H1 (cell line): Measurements from ENCODE around the gene PPP4R1. TPM values are rescaled to one million over a fixed set of nuclear protein-coding genes. Genes with fewer than 3 reads are reported as not detected.

Source experiments
- CTCF ChIA-PET: fragments of 300-600 bp; sonication (Branson Sonifier 250); formaldehyde crosslinking; loops from one replicate; lab custom pipeline; 2021; ENCODE audit not compliant: partially characterized antibody; lab: Charles Lee
- POLR2A ChIA-PET: fragments of 300-600 bp; sonication (Branson Sonifier 250); formaldehyde crosslinking; loops from one replicate; lab custom pipeline; 2021; ENCODE audit warnings: inconsistent platforms; ENCODE audit not compliant: partially characterized antibody; lab: Charles Lee
- DNase-seq, 2 experiments: peaks; one replicate each; pipeline versions ENCODE4 v3.0.0 to v3.0.0-alpha.2; 2010 to 2022; ENCODE audit warnings: low spot score in 2 of 2, low read depth in 1 of 2, mixed read lengths in 1 of 2
- FAIRE-seq: peaks from 2 replicates; lab custom pipeline; 2011; peaks lifted over from hg19 to GRCh38; lab: Jason Lieb, UNC
- H2AFZ ChIP-seq: 2 replicates; pipeline ENCODE4 v1.8.1; 2012; ENCODE audit warnings: low read length, inconsistent platforms
- H2AK5ac ChIP-seq: 2 replicates; pipeline ENCODE4 v1.6.1; 2013; ENCODE audit warnings: low read depth, low read length
- H2BK120ac ChIP-seq: replicated peaks from 2 replicates; pipeline ENCODE3; 2013; ENCODE audit warnings: low read depth, low read length, inconsistent platforms
- H2BK12ac ChIP-seq: 2 replicates; pipeline ENCODE4 v1.6.1; 2013; ENCODE audit warnings: low read depth, low read length
- H2BK15ac ChIP-seq: 2 replicates; pipeline ENCODE4 v1.6.1; 2013; ENCODE audit warnings: low read length
- H2BK20ac ChIP-seq: 2 replicates; pipeline ENCODE4 v1.6.1; 2013; ENCODE audit warnings: low read length
- H2BK5ac ChIP-seq: 2 replicates; pipeline ENCODE4 v1.6.1; 2013; ENCODE audit warnings: low read depth, low read length
- H3K14ac ChIP-seq: 2 replicates; pipeline ENCODE4 v1.6.1; 2013; ENCODE audit warnings: inconsistent platforms; ENCODE audit not compliant: insufficient read length
- H3K18ac ChIP-seq: 2 replicates; pipeline ENCODE4 v1.6.1; 2013; ENCODE audit warnings: low read length; ENCODE audit errors: extremely low read depth
- H3K23ac ChIP-seq: 2 replicates; pipeline ENCODE4 v1.6.1; 2013; ENCODE audit warnings: inconsistent platforms; ENCODE audit not compliant: insufficient read length
- H3K23me2 ChIP-seq: 2 replicates; pipeline ENCODE4 v1.6.1; 2013; ENCODE audit warnings: low read depth, low read length
- H3K27ac ChIP-seq: 2 replicates; pipeline ENCODE4 v1.6.1; 2011; ENCODE audit warnings: low read depth, low read length, inconsistent platforms
- H3K27me3 ChIP-seq, 4 experiments: replicated peaks in 1 of 4; 1 replicate in 1 of 4; 2 replicates in 3 of 4; pipeline versions ENCODE4 v1.6.1 to v1.8.1; 2011 to 2013; ENCODE audit warnings: low read length in 3 of 4, mild to moderate bottlenecking in 3 of 4, inconsistent platforms in 2 of 4, mixed read lengths in 2 of 4, moderate library complexity in 1 of 4; ENCODE audit not compliant: control insufficient read depth in 3 of 4, insufficient read depth in 3 of 4; ENCODE audit errors: extremely low read depth in 1 of 4
- H3K36me3 ChIP-seq, 4 experiments: 2 replicates each; pipeline versions ENCODE4 v1.6.1 to v1.8.1; 2011 to 2013; ENCODE audit warnings: mild to moderate bottlenecking in 4 of 4, low read length in 3 of 4, moderate library complexity in 2 of 4, control low read depth in 1 of 4, inconsistent platforms in 1 of 4; ENCODE audit not compliant: insufficient read depth in 4 of 4, control insufficient read depth in 2 of 4
- H3K4ac ChIP-seq: replicated peaks from 2 replicates; pipeline ENCODE3; 2013; ENCODE audit warnings: low read length, low read depth, mixed read lengths, inconsistent platforms; ENCODE audit not compliant: insufficient read length
- H3K4me1 ChIP-seq, 4 experiments: replicated peaks in 1 of 4; 1 replicate in 1 of 4; 2 replicates in 3 of 4; pipeline versions ENCODE4 v1.6.1 to v1.8.1; 2011 to 2013; ENCODE audit warnings: low read length in 3 of 4, inconsistent platforms in 2 of 4, mixed read lengths in 1 of 4; ENCODE audit not compliant: insufficient read depth in 4 of 4, control insufficient read depth in 3 of 4
- H3K4me2 ChIP-seq, 2 experiments: 2 replicates each; pipeline versions ENCODE4 v1.6.1 to v1.8.1; 2011 to 2013; ENCODE audit warnings: low read depth in 2 of 2, low read length in 2 of 2, control low read depth in 1 of 2, inconsistent platforms in 1 of 2, mild to moderate bottlenecking in 1 of 2; ENCODE audit not compliant: insufficient read depth in 1 of 2
- H3K4me3 ChIP-seq, 4 experiments: fragments of 200-600, 300-600 bp in 1 of 4; sonication (generic), shearing (Covaris generic), sonication (Bioruptor Twin) in 1 of 4; 2 replicates each; pipeline versions ENCODE4 v1.5.1 to v1.8.1; 2011 to 2016; ENCODE audit warnings: low read length in 4 of 4, low read depth in 3 of 4, control low read depth in 2 of 4, inconsistent platforms in 2 of 4, mild to moderate bottlenecking in 2 of 4, mixed read lengths in 1 of 4, moderate library complexity in 1 of 4; ENCODE audit not compliant: insufficient read depth in 2 of 4; ENCODE audit errors: extremely low read depth in 1 of 4
- H3K56ac ChIP-seq: replicated peaks from 2 replicates; pipeline ENCODE3; 2013; ENCODE audit warnings: low read depth, mild to moderate bottlenecking, mixed read lengths, low read length, inconsistent platforms; ENCODE audit not compliant: insufficient read length
- H3K79me1 ChIP-seq: 2 replicates; pipeline ENCODE4 v1.6.1; 2013; ENCODE audit warnings: low read depth, low read length, control low read depth
- H3K79me2 ChIP-seq, 2 experiments: 2 replicates each; pipeline versions ENCODE4 v1.6.1 to v1.8.1; 2012 to 2013; ENCODE audit warnings: low read length in 2 of 2, mild to moderate bottlenecking in 2 of 2, inconsistent platforms in 1 of 2; ENCODE audit not compliant: insufficient read depth in 2 of 2, control insufficient read depth in 1 of 2
- H3K9ac ChIP-seq, 4 experiments: replicated peaks in 1 of 4; 1 replicate in 1 of 4; 2 replicates in 3 of 4; pipeline versions ENCODE4 v1.6.1 to v1.8.1; 2011 to 2013; ENCODE audit warnings: low read depth in 3 of 4, low read length in 3 of 4, control low read depth in 2 of 4, mild to moderate bottlenecking in 2 of 4, moderate library complexity in 2 of 4, inconsistent platforms in 1 of 4; ENCODE audit errors: extremely low read depth in 1 of 4
- H3K9me3 ChIP-seq, 2 experiments: 2 replicates each; pipeline versions ENCODE4 v1.6.1 to v1.8.1; 2012 to 2013; ENCODE audit warnings: mild to moderate bottlenecking in 2 of 2, moderate library complexity in 2 of 2, control low read depth in 1 of 2, inconsistent platforms in 1 of 2, low read depth in 1 of 2, low read length in 1 of 2, mixed read lengths in 1 of 2; ENCODE audit not compliant: insufficient read depth in 2 of 2
- H4K20me1 ChIP-seq, 2 experiments: replicated peaks in 1 of 2; 2 replicates each; pipeline versions ENCODE3 to v1.8.1; 2011 to 2013; ENCODE audit warnings: inconsistent platforms in 2 of 2, low read length in 2 of 2, mild to moderate bottlenecking in 1 of 2; ENCODE audit not compliant: insufficient read depth in 2 of 2, control insufficient read depth in 1 of 2
- H4K5ac ChIP-seq: 2 replicates; pipeline ENCODE4 v1.6.1; 2013; ENCODE audit warnings: low read length, low read depth, mixed read lengths, inconsistent platforms; ENCODE audit not compliant: insufficient read length
- H4K8ac ChIP-seq: 2 replicates; pipeline ENCODE4 v1.8.0; 2013; ENCODE audit warnings: mild to moderate bottlenecking, moderate library complexity, low read length, inconsistent platforms; ENCODE audit not compliant: insufficient read depth; ENCODE audit errors: extremely low read depth
- H4K91ac ChIP-seq: replicated peaks from 2 replicates; pipeline ENCODE3; 2013; ENCODE audit warnings: low read length, mixed read lengths, inconsistent platforms; ENCODE audit not compliant: insufficient read length
- NRF1 ChIP-seq: IDR thresholded peaks from 2 replicates; pipeline ENCODE4 v1.6.1; 2011; ENCODE audit warnings: mild to moderate bottlenecking, low read depth, low read length, improper control_type of control experiment
- SIRT6 ChIP-seq: IDR thresholded peaks from one replicate; pipeline ENCODE4 v1.7.1; 2012; ENCODE audit warnings: low read length, inconsistent platforms
- SP1 ChIP-seq: IDR thresholded peaks from 2 replicates; pipeline ENCODE4 v1.6.1; 2011; ENCODE audit warnings: low read depth, low read length
- SRF ChIP-seq: IDR thresholded peaks from 2 replicates; pipeline ENCODE4 v1.6.1; 2011; ENCODE audit warnings: mild to moderate bottlenecking, low read depth, low read length, moderate library complexity
- SUZ12 ChIP-seq: fragments of 200-600 bp; sonication (generic); IDR thresholded peaks from 2 replicates; pipeline ENCODE4 v1.6.1; 2012; ENCODE audit warnings: mild to moderate bottlenecking, inconsistent platforms, low read length, moderate library complexity, mixed read lengths
- TAF1 ChIP-seq: IDR thresholded peaks from 2 replicates; pipeline ENCODE4 v1.6.1; 2011; ENCODE audit warnings: mild to moderate bottlenecking, low read depth, low read length
- TCF12 ChIP-seq: IDR thresholded peaks from 2 replicates; pipeline ENCODE4 v1.6.1; 2011; ENCODE audit warnings: low read depth, mild to moderate bottlenecking, low read length
- YY1 ChIP-seq: IDR thresholded peaks from 2 replicates; pipeline ENCODE4 v1.6.1; 2011; ENCODE audit warnings: low read depth, mild to moderate bottlenecking, low read length
- WGBS, 2 experiments: shearing (Covaris generic) in 1 of 2; methylation state at CpG; one replicate each; pipeline versions ENCODE4 v1.1.6 to v1.1.7; 2013 to 2015; ENCODE audit warnings: low lambda C conversion rate in 2 of 2, mixed read lengths in 2 of 2, inconsistent platforms in 1 of 2, low coverage in 1 of 2, missing lambda C conversion rate in 1 of 2; ENCODE audit not compliant: insufficient replicate concordance in 2 of 2, insufficient coverage in 1 of 2, insufficient read length in 1 of 2; ENCODE audit errors: extremely low coverage in 1 of 2, missing lambda C conversion rate in 1 of 2; 5-methylcytosine and 5-hydroxymethylcytosine counted together
- polyA plus RNA-seq, 7 experiments: library from polyadenylated mRNA; depleted of rRNA in 3 of 7; stranded (reverse) in 5 of 7; unstranded in 2 of 7; fragments of >200 nt in 5 of 7; fragments of 200-250 nt in 2 of 7; gene quantifications; 1 replicate in 5 of 7; 2 replicates in 1 of 7; 4 replicates in 1 of 7; pipeline versions ENCODE4 v1.2.1 to v1.2.3, GENCODE V29; 2011 to 2013; ENCODE audit warnings: missing spikeins in 2 of 7, mixed read lengths in 2 of 7
- total RNA-seq: library from RNA; stranded (reverse); fragmentation: NEBNext Ultra II Directional; extraction: Animal tissue kit (Norgen Biotek cat#: 25700); gene quantifications from 2 replicates; pipeline ENCODE4 v1.2.1, GENCODE V29; 2021
- TF ChIP-seq, protein P1 (sequence below): IDR thresholded peaks from 2 replicates; pipeline ENCODE4 v1.6.1; 2011; ENCODE audit warnings: low read length, improper control_type of control experiment

Gene PPP4R1
- total and polyA plus RNA-seq, 2 of the 8 experiments (the other 6 are each of a cell fraction or from before 2014, with no cell fraction given) = 67.4 to 96.1 TPM

DNA sequence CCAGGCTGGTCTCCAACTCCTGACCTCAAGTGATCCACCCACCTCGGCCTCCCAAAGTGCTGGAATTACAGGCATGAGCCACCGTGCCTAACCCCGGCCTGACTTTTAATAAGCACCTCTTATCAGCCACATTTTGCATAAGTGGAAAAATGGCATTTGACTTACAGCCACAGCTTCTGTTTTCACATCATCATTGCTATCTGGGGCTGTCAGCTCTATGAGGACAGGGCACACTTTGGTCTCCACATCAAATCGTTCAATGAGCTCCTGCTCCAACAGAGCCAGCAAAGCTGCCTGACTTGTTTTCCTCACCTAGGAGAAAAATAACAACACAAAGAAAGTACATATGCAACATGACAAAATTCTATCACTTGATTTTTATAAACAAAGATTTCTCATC lies 26.4 kb downstream of the PPP4R1 start:
- H4K20me1 ChIP-seq = no peaks in the 10 kb centered on the region
- WGBS, 2 experiments = 95% methylated on average over 4 of the region's 4 CpGs; no CpG with 5 or more reads in 1 of the 2 experiments
- H3K4me3 ChIP-seq = no peak overlapping the region
- H3K27me3 ChIP-seq = no peaks in the 10 kb centered on the region
- no peak overlapping the region for H2BK15ac ChIP-seq
- no peak overlapping the region for H2BK5ac ChIP-seq
- no peak overlapping the region for H3K4me2 ChIP-seq
- no peak overlapping the region for H4K91ac ChIP-seq
- no peaks in the 10 kb centered on the region for H3K9me3 ChIP-seq
- no peak overlapping the region for H3K23ac ChIP-seq
- no peak overlapping the region for H3K18ac ChIP-seq
- H4K8ac ChIP-seq = no peak overlapping the region
- no peak overlapping the region for H3K14ac ChIP-seq
- no peak overlapping the region for H4K5ac ChIP-seq
- H3K4ac ChIP-seq = no peak overlapping the region
- no peaks in the 10 kb centered on the region for H3K79me2 ChIP-seq
- FAIRE-seq = no peak
- no peaks in the 10 kb centered on the region for H3K4me1 ChIP-seq
- H3K27ac ChIP-seq = no peak overlapping the region
- H2BK20ac ChIP-seq = no peak overlapping the region
- no peak overlapping the region for H3K9ac ChIP-seq
- H2AK5ac ChIP-seq = no peak overlapping the region
- no peaks in the 10 kb centered on the region for H3K79me1 ChIP-seq
- ChIA-PET POLR2A (no interaction called here), CTCF (no interaction called here)
- H3K23me2 ChIP-seq = no peaks in the 10 kb centered on the region
- H2BK120ac ChIP-seq = no peak overlapping the region
- no peak overlapping the region for H3K56ac ChIP-seq
- no peak overlapping the region for H2BK12ac ChIP-seq
- H2AFZ ChIP-seq = no peak overlapping the region
- TF ChIP-seq NRF1 (no peak), SP1 (no peak), SRF (no peak), SIRT6 (no peak), TCF12 (no peak), TAF1 (no peak), SUZ12 (no peak), YY1 (no peak)
- TF ChIP-seq, protein P1, sequence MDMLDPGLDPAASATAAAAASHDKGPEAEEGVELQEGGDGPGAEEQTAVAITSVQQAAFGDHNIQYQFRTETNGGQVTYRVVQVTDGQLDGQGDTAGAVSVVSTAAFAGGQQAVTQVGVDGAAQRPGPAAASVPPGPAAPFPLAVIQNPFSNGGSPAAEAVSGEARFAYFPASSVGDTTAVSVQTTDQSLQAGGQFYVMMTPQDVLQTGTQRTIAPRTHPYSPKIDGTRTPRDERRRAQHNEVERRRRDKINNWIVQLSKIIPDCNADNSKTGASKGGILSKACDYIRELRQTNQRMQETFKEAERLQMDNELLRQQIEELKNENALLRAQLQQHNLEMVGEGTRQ = no peak
- DNase-seq = no peak
- peaks cover 2 to 45% (median 9%) of the 10 kb centered on the region in 4 experiments; a peak in 4 of 8 replicates for H3K36me3 ChIP-seq
